Heart right ventricle (tissue), 16 donors: Measurements from ENCODE around the gene CELF4. TPM values are rescaled to one million over a fixed set of nuclear protein-coding genes. Genes with fewer than 3 reads are reported as not detected.
A peak's percentile ranks its signal among the peaks of the same experiment; 100 is the strongest.

Experiments used
- ATAC-seq, 8 donors: fragments of 200-7000 bp; cut with Tn5 transposase; one replicate each; pipeline ENCODE4 v1.9.1; 2020; ENCODE audit warnings: mild to moderate bottlenecking in 8 of 8, moderate library complexity in 8 of 8, moderate number of reproducible peaks in 1 of 8
- DNase-seq, 2 donors: peaks; one replicate each; pipeline ENCODE4 v3.0.0-alpha.2; 2020
- H3K27ac ChIP-seq, 10 donors: fragments of 200-600 bp; sonication (generic) in 2 of 10; one replicate each; pipeline versions ENCODE4 v1.5.0 to v1.8.0; 2020 to 2022; ENCODE audit warnings: mild to moderate bottlenecking in 3 of 10
- H3K27me3 ChIP-seq, 7 donors: fragments of 200-600 bp; one replicate each; pipeline ENCODE4 v1.8.0; 2021 to 2022; ENCODE audit warnings: mild to moderate bottlenecking in 2 of 7
- H3K36me3 ChIP-seq, 9 donors: fragments of 200-600 bp; sonication (generic) in 1 of 9; one replicate each; pipeline versions ENCODE4 v1.5.0 to v1.8.0; 2020 to 2022; ENCODE audit warnings: mild to moderate bottlenecking in 2 of 9
- H3K4me1 ChIP-seq, 9 donors: fragments of 200-600 bp; sonication (generic) in 1 of 9; one replicate each; pipeline versions ENCODE4 v1.5.0 to v1.8.0; 2020 to 2022; ENCODE audit warnings: mild to moderate bottlenecking in 4 of 9
- H3K4me3 ChIP-seq, 10 donors: fragments of 200-600 bp; sonication (generic) in 2 of 10; one replicate each; pipeline versions ENCODE4 v1.5.0 to v1.8.0; 2020 to 2022; ENCODE audit warnings: mild to moderate bottlenecking in 7 of 10, moderate library complexity in 2 of 10
- H3K9me3 ChIP-seq, 11 donors: fragments of 200-600 bp in 10 of 11; sonication (generic) in 2 of 11; one replicate each; pipeline versions ENCODE4 v1.5.0 to v1.8.0; 2013 to 2022; ENCODE audit warnings: mild to moderate bottlenecking in 2 of 11, control low read depth in 1 of 11, moderate library complexity in 1 of 11
- CTCF ChIP-seq, 9 donors: fragments of 200-600 bp; sonication (generic) in 2 of 9; IDR thresholded peaks; one replicate each; pipeline versions ENCODE4 v1.5.0 to v1.8.0; 2021 to 2022; ENCODE audit warnings: antibody characterized with exemption in 9 of 9, mild to moderate bottlenecking in 5 of 9, moderate library complexity in 1 of 9
- WGBS, 2 donors: extraction: QIAGEN DNeasy Blood & Tissue Kit; methylation state at CpG; one replicate each; pipeline ENCODE4 v1.1.7; 2013; ENCODE audit warnings: inconsistent platforms in 1 of 2; 5-methylcytosine and 5-hydroxymethylcytosine counted together
- intact Hi-C, 10 donors: fragments of 100-400 bp; cut with DNase I; formaldehyde crosslinking; loops; one replicate each; pipeline versions ENCODE4 v1.11.1 to v1.14.2; 2022
- polyA plus RNA-seq, 2 donors: library from polyadenylated mRNA; stranded (reverse); fragments of 200-250 nt; gene quantifications; one replicate each; pipeline ENCODE4 v1.2.3, GENCODE V29; 2013
- total RNA-seq, 10 donors: library from RNA; stranded (reverse); fragmentation: NEBNext Ultra II Directional in 3 of 10; extraction: Animal tissue kit (Norgen Biotek cat#: 25700) in 3 of 10; gene quantifications; one replicate each; pipeline versions ENCODE4 v1.2.1 to v1.2.4, GENCODE V29; 2021 to 2023
- donor health status: Arrhythmogenic right ventricular cardiomyopathy.
- donor health status: ischemic (EF 13 %, LVEDD 7.1; RV severe dilation, severe dysfunction).
- donor health status: healthy with polysubstance abuse.
- donor health status: DM: no; HTN: yes; CAD: no.
- donor health status: DM: no; HTN: no; CAD: no.
- donor health status: ischemic (EF 25% LVEDD 6.9; RV normal size, moderate dysfunction).
- donor health status: ischemic (EF 25% LVEDD 5.7; RV mildly dilated, moderate dysfunction).
- donor health status: healthy.
- donor health status: DM: yes; HTN: yes; CAD: no.
- donor health status: Ischemic cardiomyopathy.
- donor health status: ischemic (EF 35%, LVEDD 5.7; RV mildly dilated, moderate dysfunction).
- donor health status: nonischemic (EF 11% LVEDD 7.7; RV severe dilation, severe dysfunction).
- donor health status: DM: yes; HTN: yes; CAD: no.
- donor health status: PGD.
- donor health status: ischemic (EF 29% LVEDD 5.4; RV normal size, mild dysfunction).
- donor health status: nonischemic (EF 23%, LVEDD 6.1; RV moderate dilation, normal function).

Gene CELF4
- total and polyA plus RNA-seq, 12 donors = 0.07 to 1.2 (median 0.31) TPM; not detected in 1

DNA sequence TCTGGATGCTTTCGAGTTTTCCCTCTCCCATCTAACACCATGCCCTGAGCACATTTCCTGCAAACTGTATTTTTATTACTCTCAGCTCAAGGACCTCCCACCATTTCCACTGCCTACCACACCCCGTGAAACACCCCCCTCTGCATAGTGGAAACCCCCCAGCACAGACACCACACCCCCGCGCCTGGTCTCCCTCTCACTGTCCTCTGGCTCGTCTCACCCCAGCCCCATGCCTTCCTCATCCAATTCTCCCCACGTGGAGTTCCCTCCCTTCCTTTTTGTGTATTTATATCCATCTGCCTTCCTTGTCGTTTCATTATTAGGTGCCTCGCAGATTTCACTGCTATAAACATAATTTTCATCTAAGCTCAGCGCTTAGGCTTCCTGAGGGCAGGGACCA is 307.5 kb downstream of the CELF4 start:
- H3K27me3 ChIP-seq = peaks cover 3 to 90% (median 59%) of the 10 kb centered on the region in 7 donors
- ATAC-seq = no peak
- 33 to 41% methylated on average over 9 of the region's 9 CpGs for WGBS, 2 donors

DNA sequence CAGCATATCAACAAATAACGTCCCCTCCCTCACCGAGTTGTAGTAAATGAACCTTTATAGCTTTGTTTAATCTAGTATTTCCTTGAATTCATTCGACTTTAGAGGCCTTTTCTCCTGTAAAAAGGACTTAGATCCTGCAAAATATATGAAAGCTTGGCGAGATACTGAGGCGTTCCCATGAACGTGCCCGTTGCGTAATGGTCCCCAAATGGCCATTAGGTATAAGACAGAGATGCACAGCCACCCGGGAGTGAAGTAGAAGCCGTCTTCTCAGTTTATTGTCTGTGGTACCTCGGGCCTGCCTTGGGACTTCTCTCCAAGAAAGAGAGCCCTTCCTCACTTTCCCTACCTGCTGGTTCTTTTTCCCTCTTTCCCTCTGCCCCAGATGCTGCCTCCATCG is 310.6 kb downstream of the CELF4 start:
- WGBS, 2 donors = 77 to 84% methylated on average over 12 of the region's 12 CpGs
- H3K9me3 ChIP-seq = no peaks in the 10 kb centered on the region
- no peak overlapping the region for H3K27ac ChIP-seq
- no peak overlapping the region for H3K4me3 ChIP-seq
- ATAC-seq (no peak), DNase-seq (no peak)
- TF ChIP-seq CTCF (IDR thresholded peaks at IDR 0.05) = no peak
- intact Hi-C loops = no loop called here
- H3K36me3 ChIP-seq = no peaks in the 10 kb centered on the region
- H3K4me1 ChIP-seq = peaks cover 0 to 12% (median 3%) of the 10 kb centered on the region in 9 donors
- peaks cover 3 to 82% (median 71%) of the 10 kb centered on the region in 7 donors for H3K27me3 ChIP-seq

More for the DNA sequence above, 307.5 kb downstream of the CELF4 start:
- DNase-seq = no peak
- no peak overlapping the region for H3K27ac ChIP-seq
- H3K4me1 ChIP-seq = peaks cover 0 to 12% (median 3%) of the 10 kb centered on the region in 9 donors
- H3K4me3 ChIP-seq = no peak overlapping the region
- H3K36me3 ChIP-seq = no peaks in the 10 kb centered on the region
- no peak for TF ChIP-seq CTCF (IDR thresholded peaks at IDR 0.05)
- H3K9me3 ChIP-seq = no peaks in the 10 kb centered on the region
- intact Hi-C loops = no loop called here

DNA sequence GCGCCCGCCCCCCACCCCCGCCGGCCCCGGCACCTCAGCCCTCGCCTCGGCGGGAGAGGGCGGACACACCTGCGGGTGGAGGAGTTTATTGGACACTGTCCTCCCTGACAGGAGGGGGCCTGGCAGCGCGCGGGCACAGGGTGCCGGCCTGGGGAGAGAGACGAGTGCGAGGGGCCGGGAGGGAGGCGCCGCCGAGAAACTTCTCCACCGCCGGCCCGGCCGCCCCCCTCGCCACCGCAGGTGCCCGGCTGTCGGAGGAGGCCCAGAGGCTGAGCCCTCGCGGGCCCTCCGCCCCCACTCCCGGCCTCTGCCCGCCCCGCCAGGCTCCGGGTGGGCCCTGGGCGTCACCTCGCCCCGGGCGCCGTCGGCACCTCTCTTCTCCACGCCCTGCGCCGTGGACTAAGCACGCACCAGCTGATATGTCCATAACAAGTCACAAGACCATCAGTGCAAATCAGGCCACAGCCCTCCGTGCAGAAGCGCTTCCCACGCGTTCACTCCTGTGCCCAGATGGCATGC is 311.3 kb downstream of the CELF4 start:
- H3K9me3 ChIP-seq = no peaks in the 10 kb centered on the region
- ATAC-seq (peak in 3 of 8 donors; percentile 14 to 31 (median 30)), DNase-seq (no peak)
- TF ChIP-seq CTCF (IDR thresholded peaks at IDR 0.05) = no peak
- WGBS, 2 donors = 4 to 5% methylated on average over 41 to 49 of the region's 49 CpGs
- peak overlapping the region in 9 of 10 donors; percentile 7 to 46 (median 39) for H3K4me3 ChIP-seq
- H3K27me3 ChIP-seq = peaks cover 3 to 76% (median 71%) of the 10 kb centered on the region in 7 donors
- no peak overlapping the region for H3K27ac ChIP-seq
- H3K4me1 ChIP-seq = peaks cover 0 to 12% (median 3%) of the 10 kb centered on the region in 9 donors
- H3K36me3 ChIP-seq = no peaks in the 10 kb centered on the region
- intact Hi-C loops = no loop called here

DNA sequence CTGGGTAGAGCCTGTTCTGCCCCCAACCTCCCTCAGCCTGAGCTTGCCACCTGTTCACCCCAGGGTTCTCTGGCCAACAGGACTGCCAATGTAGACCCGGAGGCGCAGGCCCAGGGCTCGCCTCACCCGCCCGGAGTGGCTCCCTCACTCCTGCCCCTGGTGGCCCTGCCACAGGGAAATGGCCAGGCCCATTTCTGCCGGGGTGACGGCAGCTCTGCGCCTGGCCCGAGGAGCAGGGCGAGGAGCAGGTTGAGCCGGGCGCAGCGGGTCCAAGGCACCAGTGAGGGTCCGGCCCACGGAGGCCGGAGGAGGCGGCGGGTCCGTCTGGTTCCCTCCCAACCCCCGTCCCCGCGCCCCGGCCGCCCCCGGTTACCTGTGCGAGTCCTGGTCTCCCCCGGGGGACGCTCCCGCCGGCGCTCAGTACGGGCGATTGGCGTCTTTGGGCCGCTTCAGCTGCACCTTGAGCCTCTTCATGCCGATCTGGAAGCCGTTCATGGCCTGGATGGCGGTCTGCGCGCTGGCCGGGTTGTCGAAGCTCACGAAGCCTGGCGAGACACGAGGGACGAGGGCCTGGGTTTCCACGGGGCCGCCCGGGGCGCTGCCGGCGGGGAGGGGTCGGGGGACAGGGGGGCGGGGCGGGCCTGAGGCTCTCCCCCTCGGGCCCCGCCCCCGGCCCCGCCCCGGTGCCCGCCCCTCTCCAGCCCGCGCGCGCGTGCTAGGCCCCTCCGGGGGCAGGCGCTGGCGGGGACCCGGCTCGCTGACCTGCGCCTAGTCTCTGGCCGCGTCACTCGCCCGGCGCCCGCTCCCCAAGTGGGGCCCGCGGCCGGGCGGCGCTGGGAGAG is 312.0 kb downstream of the CELF4 start:
- peak in 1 of 2 donors; percentile 25 for DNase-seq
- peaks cover 3 to 71% (median 66%) of the 10 kb centered on the region in 7 donors for H3K27me3 ChIP-seq
- peak in 5 of 8 donors; percentile 28 to 67 (median 57) for ATAC-seq

More for the DNA sequence above, 312.0 kb downstream of the CELF4 start:
- H3K4me3 ChIP-seq = peak overlapping the region in 9 of 10 donors; percentile 7 to 46 (median 39)
- no peak for TF ChIP-seq CTCF (IDR thresholded peaks at IDR 0.05)
- no peak overlapping the region for H3K27ac ChIP-seq
- intact Hi-C loops = no loop called here
- no peaks in the 10 kb centered on the region for H3K36me3 ChIP-seq
- H3K4me1 ChIP-seq = peaks cover 0 to 12% (median 3%) of the 10 kb centered on the region in 9 donors
- no peaks in the 10 kb centered on the region for H3K9me3 ChIP-seq
- 5 to 7% methylated on average over 60 to 83 of the region's 83 CpGs for WGBS, 2 donors
